ENCODE measurements around the gene METRN.
"Not testable (repeated sequence)": the region's sequence is repeated elsewhere in the genome, so short reads cannot be mapped to it uniquely, and the experiment has no call there.

Gene METRN

GRCh38 chr16:739560-740458 lies 24.9 kb downstream of the METRN start:
- no peak for DNase-seq

- DNase-seq: no peak
Measured at GRCh38 chr16:740459-740763, 25.5 kb downstream of the METRN start.

DNA sequence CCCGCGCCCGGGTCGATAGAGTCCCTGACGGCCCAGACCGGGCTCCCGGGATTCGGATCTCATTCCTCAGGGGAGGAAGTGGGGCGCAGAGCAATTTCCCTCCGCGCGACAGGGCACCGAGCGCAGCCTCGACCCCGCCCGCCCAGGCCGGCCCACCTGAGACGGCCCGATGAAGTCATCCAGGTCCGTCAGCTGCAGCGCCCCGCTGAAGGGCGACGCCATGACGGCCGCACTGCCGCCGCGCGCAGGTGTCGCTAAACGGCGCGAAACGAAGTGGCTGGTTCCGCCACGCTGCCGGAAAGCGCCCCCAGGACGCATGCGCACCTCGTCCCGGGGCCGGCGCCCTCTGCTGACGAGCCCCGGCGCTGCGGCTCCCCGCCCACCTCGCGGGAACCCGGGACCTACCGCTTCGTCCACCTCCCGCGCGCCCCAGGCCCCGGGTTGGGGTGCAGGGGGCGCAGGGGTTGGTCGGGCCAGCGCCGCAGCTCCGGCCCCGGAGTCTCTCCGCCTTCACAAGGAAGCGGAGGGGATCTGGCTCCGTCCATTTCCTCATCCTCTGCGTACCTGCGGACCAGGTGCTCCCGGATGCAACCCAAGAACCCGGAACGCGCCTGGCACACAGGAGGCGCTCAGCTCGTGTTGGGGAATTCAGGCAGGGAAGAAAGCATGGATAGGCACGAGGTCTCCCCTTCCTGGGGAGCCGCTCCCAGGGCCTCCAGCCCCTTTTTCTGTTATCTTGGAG lies 26.0 kb downstream of the METRN start, which contains the start of gene CIAO3:
TSS of gene CIAO3 (minus strand) at position 234 of the 742 bp plus-strand sequence. CDS start at position 222, 12 bp downstream.
- DNase-seq: no peak

- no peak for DNase-seq
Measured at GRCh38 chr16:741986-742629, 27.2 kb downstream of the METRN start.

DNA sequence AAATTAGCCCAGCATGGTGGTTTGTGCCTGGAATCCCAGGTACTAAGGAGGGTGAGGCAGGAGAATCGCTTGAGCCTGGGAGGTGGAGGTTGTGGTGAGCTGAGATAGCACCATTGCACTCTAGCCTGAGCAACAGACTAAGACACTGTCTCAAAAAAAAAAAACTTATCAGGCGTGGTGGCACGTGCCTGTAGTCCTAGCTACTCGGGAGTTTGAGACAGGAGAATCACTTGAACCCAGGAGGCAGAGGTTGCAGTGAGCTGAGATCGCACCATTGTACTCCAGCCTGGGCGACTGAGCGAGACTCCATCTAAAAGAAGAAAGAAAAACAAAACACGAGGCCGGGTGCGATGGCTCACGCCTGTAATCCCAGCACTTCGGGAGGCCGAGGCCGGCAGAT lies 28.0 kb downstream of the METRN start:
- DNase-seq: not testable (repeated sequence)

DNA sequence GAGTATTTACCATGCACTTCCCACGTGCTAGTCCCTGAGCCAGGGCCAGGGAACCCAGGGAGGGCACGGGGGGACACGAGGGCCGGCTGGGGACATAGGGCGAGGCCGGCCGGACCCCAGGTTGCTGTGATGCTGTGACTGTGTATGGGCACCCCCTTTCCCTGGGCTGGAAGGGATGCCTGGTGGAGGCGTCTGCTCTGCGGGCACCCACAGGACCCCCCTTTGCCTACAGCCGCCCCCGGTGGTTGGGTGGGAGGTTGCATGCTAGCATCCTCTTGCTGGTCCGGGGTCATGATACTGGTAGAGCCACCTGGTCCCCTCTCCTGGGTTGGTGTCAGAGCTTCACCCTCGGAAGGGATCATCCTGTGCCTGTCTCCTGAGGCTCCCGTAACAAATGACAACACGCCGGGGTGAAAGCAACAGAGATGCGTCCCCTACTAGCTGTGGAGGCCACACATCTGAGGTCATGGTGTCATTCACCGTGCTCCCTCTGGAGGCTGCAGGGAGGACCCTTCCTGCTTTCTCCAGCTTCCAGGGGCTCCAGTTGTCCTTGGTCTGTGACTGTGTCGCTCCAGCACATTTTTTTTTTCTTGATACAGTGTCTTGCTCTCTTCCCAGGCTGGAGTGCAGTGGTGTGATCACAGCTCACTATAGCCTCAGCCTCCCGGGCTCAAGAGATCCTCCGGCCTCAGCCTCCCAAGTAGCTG lies 29.0 kb downstream of the METRN start:
- DNase-seq: no peak

DNA sequence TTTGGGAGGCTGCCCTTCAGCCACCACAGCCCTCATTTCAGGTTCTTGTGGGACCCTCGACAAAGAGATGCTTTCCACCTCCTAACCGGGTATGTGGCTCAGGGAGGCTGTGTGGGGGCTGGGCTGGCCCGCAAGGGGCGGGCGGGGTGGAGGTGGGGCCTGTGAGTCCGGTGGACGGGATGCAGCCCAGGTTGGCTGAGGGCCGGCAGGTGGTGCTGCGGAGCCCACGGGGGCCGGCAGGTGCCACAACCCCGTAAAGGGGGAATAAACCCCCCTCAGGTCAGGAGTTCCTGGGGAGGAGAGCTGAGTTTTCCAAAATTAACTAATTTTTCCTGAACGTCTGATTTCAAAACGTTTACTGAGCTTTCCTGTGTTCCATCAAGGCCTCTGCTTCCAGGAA lies 30.8 kb downstream of the METRN start:
- DNase-seq: no peak

DNA sequence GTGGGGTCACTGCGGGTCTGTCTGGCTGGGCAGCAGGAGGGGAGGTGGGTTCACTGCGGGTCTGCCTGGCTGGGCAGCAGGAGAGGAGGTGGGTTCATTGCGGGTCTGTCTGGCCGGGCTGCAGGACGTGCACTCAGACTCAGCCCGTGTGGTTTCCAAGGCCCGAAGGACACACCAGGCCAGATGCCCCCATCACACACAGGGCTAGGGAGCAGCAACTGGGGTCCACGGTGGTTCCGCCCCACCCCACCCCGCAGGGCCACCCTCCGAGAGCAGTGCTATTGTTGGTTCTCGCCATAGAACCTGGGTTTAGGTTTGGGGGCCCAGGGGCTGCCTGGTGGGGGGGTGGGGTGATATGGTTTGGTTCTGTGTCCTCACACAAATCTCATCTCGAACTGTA lies 31.7 kb downstream of the METRN start:
- DNase-seq: no peak

- no peak for DNase-seq
Measured at GRCh38 chr16:747978-748746, 33.2 kb downstream of the METRN start.

DNA sequence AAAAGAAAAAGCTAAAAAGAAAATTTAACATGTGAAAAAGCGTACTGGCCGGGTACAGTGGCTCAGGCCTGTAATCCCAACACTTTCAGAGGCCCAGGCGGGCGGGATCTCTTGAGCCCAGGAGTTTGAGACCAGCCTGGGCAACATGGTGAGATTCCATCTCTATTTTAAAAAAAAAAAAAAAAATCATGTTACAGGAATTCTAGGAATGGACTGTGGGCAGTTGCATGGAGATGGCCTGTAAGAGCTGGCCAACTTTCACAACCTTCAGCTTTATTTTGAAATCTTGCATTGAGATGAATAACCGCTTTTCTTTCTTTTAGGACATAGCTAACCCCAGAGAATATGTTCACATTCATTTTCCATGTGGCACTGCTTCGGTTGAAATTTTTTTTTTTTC lies 34.1 kb downstream of the METRN start:
- no peak for DNase-seq

GRCh38 chr16:750485-750884 lies 35.6 kb downstream of the METRN start:
- DNase-seq: no peak

GRCh38 chr16:751152-752006 lies 36.5 kb downstream of the METRN start:
- DNase-seq: no peak

DNA sequence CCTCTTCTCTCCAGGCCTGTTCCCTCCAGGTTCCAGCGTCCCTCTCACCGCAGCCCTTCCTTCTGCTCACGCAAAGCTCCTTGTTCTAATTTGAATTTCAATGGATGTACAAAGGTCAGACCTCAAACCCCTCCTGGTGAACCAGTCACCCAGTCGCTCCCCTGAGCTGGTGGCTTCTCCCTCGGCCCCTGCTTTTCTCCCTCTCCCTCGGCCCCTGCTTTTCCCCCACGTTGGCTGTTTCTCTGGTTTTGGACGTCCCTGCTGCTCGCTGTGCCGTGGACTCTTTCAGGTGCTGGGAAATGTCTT lies 37.0 kb downstream of the METRN start:
- no peak for DNase-seq

GRCh38 chr16:754121-754607 lies 39.2 kb downstream of the METRN start:
- not testable (repeated sequence) for DNase-seq

- DNase-seq: no peak
Measured at GRCh38 chr16:754656-755055, 39.7 kb downstream of the METRN start.

GRCh38 chr16:756428-756827 lies 41.5 kb downstream of the METRN start:
- no peak for DNase-seq

- no peak for DNase-seq
Measured at GRCh38 chr16:759110-759910, 44.4 kb downstream of the METRN start.

DNA sequence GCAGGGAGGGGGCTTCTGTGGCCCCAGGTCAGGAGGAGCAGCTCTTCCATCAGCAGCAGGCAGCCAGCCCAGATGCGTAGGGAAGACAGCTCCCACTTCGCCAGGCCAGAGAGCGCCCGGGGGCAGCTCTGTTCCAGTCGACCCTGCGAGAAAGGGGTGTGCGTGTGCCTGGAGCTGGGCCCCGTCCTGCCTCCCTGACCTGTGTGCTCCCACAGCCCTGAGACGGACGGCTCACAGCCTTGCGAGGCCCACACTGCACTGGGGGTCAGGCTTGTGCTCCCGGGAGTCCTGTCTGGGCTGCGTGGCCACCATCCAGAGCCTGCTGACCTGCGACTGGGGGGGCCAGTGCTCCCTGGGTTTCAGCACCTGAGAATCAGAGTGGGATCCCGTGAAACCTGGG lies 45.1 kb downstream of the METRN start:
- DNase-seq: no peak

GRCh38 chr16:760545-761343 lies 45.8 kb downstream of the METRN start, which contains the start of gene MSLN:
TSS of gene MSLN (plus strand) at chr16:760734. CDS start at chr16:762681, 1,947 bp downstream.
- DNase-seq: no peak

All from cortex of kidney (tissue), 1 donor.